Stimulated activated CD8-positive, alpha-beta memory T cell treated with anti-CD3 and anti-CD28 coated beads, Interleukin-15, amount 100 ng/mL, for 48 hours (primary cell): ENCODE measurements around the gene ZNF442.
"Not testable (repeated sequence)": the region's sequence is repeated elsewhere in the genome, so short reads cannot be mapped to it uniquely, and the experiment has no call there.

Experiments used
- DNase-seq, 2 donors: peaks; one replicate each; pipeline ENCODE4 v3.0.0-alpha.2; 2020; ENCODE audit warnings: low read depth in 2 of 2

ZNF442 gene

GRCh38 chr19:12365236-12366162 is at the start of gene ZNF442:
TSS of gene ZNF442 (minus strand) at chr19:12365683. CDS start at chr19:12363631, 2,052 bp downstream.
- peak; percentile 74 to 83 for DNase-seq

- no peak for DNase-seq
These were observed 46.4 kb upstream of the ZNF442 start for GRCh38 chr19:12411893-12412292.

DNA sequence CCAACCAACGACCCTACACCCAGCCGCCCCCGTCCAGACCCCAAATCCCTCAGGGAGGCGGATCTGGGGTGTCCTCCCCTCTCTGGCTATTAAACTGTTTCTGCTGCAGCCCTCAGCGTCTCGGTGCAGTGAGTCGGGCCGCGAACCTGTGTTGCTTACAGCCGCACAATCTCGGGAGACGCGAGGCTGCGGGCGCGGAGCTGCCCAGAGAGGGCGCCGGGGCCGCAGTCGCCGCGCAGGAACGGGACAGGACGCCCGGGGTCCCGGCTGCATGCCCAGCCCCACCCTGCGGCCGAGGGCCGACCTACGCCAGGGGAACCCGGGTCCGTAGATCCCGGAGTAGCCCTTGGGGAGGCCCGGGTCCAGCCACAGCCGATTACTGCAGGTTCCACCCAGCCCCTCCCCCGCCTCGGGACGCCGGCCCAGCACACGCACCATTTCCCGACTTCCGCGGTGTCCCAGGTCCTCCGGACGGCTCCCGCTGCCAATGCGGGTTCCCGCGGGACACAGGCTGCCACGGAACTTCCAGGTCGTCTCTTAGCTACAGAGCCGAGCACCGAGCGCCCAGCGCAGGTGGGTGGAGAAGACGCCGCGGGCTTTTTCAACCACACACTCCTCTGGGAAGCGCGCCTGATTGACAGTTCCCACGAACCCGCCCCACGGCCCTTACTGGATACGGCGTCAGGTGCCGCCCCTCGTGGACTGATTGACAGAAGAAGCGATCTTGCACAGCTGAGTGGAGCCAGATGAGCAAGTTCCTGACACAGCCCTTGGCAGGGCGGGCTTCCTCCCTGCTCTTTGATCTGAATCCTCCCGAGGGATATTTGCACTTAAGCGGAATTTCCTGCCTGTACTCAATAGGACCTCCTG is 35.4 kb upstream of the ZNF442 start, which contains the start of gene ZNF799:
Gene ZNF799 (minus strand): TSS at position 639 of the 870 bp plus-strand sequence. CDS start 201 bp downstream, at position 438.
- DNase-seq: peak; percentile 79 to 82

DNA sequence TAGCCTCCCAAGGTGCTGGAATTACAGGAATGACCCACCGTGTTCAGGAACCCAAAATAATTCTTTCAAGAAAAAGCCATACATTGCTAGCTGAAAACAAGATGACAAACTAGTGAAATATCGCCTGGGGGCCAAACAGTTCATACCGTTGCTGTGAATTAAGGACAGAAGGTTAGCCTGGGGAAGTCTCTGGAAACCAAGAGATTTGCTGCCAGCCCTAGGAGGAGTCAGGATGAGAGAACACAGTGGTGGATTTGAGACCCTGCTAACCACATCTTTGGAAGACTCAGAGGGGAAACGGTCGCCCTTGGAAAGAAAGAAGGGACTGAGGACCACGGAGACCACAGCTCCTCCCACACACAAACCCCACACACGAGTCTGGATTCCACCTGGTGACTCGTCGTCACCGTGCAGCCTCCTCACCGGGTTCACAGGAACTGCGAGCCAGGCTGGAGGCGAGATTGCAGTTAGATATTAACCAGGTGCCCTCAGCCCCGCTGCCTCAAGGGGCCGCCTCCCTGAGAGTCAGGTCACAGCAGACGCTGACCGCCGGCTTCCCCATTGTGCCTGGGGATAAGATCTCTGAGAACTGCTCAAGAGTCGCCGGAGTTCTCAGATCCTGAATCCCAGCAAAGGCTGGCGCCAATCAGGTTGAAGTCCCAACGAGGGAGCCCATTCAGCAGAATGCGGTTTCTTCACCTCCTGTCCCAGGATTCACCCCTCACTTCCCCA is 34.6 kb upstream of the ZNF442 start:
- DNase-seq: peak; percentile 33 to 56

- DNase-seq: not testable (repeated sequence)
These were observed 25.7 kb upstream of the ZNF442 start for GRCh38 chr19:12391148-12391547.

DNA sequence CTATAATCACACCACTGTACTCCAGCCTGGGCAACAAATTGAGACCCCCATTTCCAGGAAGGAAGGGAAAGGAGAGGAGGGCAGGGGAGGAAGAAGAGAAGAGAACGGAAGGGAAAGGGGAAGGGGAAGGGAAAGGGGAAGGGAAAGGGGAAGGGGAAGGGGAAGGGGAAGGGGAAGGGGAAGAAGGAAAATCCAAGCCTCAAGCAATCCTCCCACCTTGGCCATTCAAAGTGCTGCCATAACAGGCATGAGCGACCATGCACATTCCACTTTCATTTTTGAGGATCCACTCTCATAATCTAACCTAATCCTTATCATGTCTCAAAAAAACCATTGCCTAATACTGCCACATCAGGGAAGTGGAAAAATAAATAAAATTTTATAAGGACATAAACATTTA is 20.9 kb upstream of the ZNF442 start:
- not testable (repeated sequence) for DNase-seq

- no peak for DNase-seq
These were observed 14.9 kb upstream of the ZNF442 start for GRCh38 chr19:12380444-12380737.

GRCh38 chr19:12379732-12380443 is 14.4 kb upstream of the ZNF442 start:
- DNase-seq: no peak

GRCh38 chr19:12374026-12374425 is 8.5 kb upstream of the ZNF442 start:
- no peak for DNase-seq

DNA sequence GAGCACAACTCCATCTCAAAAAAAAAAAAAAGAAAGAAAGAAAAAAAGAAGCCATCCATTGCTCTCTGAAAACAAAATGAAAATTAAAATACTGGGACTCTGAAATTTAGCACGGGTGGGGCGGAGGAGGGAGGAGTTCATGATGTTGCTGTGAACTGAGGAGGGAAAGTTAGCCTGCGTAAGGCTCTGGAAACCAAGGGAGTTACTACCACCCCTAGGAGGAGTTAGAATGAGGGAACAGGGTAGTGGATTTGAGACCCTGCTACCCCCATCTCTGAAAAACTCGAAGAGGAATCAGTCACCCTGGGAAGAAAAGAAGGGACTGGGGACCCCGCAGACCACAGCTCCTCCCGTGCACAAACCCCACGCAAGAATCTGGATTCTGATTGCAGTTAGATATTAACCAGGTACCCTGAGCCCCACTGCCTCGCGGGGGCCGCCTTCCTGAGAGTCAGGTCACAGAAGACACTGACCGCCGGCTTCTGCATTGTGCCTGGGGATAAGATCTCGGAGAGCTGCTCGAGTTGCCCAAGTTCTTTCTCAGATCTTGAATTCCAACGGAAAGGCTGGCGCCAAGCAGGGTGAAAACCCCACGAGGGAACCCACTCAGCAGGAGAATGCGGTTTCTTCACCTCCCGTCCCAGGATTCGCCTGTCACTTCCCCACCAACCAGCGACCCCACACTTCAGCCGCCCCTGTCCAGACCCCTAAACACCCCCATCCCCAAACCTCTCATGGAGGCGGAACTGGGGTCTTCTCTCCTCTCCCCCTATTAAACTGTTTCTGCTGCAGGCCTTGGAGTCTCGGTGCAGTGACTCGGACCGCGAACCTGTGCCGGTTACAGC is 870 bp downstream of the ZNF442 start:
- no peak for DNase-seq

- DNase-seq: not testable (repeated sequence)
These were observed 3.2 kb downstream of the ZNF442 start for GRCh38 chr19:12362236-12362635.

DNA sequence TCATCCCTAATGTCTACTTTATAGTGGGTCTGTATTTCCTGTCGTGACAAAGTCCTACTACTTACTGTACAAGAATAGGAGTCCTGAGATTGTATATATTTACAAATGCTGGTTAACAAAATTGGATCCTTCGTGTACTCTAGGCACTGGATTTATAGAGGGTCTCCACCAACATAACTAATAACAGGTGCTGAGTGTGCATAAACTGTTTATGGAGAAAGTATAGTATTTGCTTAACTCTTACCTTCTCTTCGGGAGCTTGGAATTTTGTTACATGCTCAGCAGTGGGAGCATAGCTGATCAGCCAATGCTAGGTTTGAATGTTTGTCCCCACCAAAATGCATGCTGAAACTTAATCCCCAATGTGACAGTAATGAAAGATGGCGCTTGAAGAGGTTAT is 12.1 kb downstream of the ZNF442 start:
- no peak for DNase-seq

DNA sequence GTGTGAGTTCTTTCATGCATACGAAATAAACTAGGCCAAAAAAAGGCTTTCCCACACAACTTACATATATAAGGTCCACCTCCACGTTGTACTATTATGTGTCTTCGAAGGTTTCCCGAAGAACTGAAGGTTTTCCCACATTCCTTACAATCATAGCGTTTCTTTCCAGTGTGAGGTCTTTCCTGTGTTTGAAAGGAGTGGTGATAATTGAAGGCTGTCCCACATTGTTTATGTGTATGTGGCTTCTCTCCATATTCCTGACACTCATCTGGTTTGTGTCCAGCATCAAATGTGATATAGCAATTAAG is 14.6 kb downstream of the ZNF442 start:
- DNase-seq: no peak

DNA sequence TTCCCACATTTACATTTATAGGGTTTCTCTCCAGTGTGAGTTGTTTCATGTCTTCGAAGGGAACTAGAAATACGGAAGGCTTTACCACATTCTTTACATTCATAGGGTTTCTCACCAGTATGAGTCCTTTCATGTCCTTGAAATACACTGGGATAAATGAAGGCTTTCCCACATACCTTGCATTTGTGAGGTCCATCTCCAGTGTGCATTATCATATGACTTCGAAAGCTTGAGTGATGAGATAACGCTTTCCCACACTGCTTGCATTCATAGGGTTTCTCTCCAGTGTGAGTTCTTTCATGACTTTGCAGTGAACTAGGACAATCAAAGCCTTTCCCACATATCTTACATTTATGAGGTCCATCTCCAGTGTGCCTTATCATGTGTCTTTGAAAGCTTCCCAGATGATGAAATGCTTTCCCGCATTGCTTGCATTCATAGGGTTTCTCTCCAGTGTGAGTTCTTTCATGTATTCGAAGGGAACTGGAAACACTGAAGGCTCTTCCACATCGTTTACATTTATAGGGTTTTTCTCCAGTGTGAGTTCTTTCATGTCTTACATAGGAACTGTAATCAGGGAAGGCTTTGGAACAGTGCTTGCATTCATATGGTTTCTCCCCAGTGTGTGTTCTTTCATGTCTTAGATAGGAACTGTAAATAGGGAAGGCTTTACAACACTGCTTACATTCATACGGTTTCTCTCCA is 15.1 kb downstream of the ZNF442 start:
- DNase-seq: no peak

DNA sequence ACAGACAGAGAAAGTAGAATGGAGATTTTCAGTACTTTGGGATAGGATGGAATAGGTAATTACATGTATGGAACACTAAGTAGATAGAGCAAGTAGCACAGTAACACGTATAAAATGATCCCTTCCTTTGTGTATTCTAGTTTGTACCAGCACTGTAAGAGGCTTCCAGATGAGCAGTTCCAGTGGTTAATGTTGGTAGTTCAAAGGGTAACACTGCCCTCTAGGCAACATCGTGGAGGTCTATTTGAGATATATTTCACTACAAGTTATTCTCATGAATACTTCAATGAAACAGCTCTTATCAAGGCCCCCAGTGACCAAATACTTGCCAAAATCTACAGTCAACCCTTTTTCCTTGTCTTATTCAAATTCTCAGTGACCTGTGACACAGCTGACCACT is 18.6 kb downstream of the ZNF442 start:
- no peak for DNase-seq

DNA sequence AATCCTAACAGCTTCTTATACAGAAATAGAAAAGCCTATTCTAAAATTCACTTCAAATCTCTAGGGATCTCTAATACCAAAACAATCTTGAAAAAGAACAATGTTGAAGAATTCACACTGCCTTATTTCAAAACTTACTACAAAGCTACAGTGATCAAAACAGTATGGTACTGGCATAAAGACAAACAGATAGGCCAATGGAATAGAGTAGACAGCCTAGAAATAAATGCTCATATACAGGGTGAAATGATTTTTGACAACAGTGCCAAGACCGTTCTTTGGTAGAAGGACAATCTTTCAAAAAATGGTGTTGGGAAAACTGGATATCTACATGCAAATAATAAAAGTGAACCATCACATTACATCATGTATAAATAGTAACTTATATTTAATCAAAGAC is 20.3 kb downstream of the ZNF442 start:
- DNase-seq: no peak

GRCh38 chr19:12333162-12334159 is 32.0 kb downstream of the ZNF442 start, which contains the start of gene ZNF563:
TSS of gene ZNF563 (minus strand) at chr19:12333633. CDS start at chr19:12333482, 151 bp downstream.
- DNase-seq: peak; percentile 95 to 97

- DNase-seq: peak; percentile 78 to 80
These were observed 34.1 kb downstream of the ZNF442 start for GRCh38 chr19:12331211-12331941.
